Smooth muscle cell of the pulmonary artery (primary cell): ENCODE results near the gene TEX38. TPM values are rescaled to one million over a fixed set of nuclear protein-coding genes. Genes with fewer than 3 reads are reported as not detected.

Experiments
- total RNA-seq: library from RNA; depleted of rRNA; stranded (reverse); fragments of >200 nt; gene quantifications from 2 replicates; pipeline ENCODE4 v1.2.3, GENCODE V29; 2014

The TEX38 gene
- total RNA-seq, result not detected in 2 replicates

DNA sequence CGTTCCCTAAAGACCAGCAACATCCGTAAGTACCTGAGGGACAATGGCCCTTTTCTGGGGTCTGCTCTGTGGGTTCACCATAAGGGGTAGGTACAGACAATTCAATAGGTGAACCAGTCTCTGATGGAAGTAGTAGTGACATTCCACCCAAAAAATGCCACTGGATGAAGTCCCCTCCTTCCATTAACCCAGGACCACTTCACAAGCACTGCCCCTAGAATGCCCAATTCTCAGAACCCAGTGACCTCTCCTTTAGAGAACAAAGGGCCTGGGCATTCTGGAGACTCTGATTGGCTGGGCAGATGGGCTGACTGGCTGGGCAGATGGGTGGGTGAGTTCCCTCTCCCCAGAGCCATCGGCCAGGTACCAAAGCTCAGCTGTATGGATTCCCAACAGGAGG, at the start of gene TEX38:
Gene TEX38 (plus strand): TSS at position 301 of the 400 bp plus-strand sequence. CDS start 81 bp downstream, at position 382.

DNA sequence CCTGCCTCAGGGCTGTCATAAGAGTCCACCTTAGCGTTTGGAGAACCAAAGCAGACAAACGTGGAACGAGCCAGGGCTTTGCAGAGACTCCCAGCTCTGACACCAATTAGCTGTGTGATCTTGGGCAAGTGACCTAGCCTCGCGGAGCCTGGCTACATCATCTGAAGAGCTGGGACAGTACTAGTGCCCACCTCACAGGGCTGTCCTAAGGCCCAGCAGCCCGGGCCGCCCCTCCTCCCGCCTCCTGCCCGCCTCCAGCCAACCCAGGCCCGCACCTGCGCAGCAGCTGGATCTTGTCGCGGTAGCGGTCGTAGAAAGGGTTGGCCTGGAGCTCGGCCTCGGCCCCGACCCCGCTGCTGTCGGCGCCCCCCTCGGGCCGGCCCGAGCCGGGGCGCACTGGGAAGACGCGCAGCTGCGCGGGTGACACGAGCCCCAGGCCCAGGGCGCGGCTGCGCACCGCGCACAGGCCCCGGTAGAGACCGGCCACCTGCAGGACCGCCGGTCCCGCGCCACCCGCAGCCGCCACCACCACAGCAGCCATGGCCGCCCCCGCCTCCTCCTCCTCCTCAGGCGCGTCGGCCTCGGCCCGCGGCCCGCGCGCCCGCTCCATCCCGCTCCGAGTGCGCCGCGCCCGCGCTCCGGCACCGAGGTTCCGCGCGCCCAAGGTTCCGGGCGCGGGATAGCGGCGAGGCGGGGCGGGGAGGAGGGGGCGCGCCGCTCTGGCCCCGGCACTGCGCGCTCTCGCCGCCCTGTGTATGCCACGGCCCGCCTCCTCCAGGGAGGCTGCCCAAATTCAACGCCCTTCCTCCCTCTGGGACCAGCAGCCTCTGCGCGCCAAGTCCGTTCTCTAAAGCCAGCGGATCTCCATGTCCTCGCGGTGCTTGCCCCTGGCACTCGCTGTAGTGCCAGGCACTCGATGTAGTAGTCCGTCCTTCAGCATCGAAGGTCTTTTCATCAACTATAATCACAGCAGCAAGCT, 3.6 kb upstream of the TEX38 start, which contains the start of gene ATPAF1:
Gene ATPAF1 (minus strand): TSS at position 583 of the 979 bp plus-strand sequence. CDS start 42 bp downstream, at position 541.

DNA sequence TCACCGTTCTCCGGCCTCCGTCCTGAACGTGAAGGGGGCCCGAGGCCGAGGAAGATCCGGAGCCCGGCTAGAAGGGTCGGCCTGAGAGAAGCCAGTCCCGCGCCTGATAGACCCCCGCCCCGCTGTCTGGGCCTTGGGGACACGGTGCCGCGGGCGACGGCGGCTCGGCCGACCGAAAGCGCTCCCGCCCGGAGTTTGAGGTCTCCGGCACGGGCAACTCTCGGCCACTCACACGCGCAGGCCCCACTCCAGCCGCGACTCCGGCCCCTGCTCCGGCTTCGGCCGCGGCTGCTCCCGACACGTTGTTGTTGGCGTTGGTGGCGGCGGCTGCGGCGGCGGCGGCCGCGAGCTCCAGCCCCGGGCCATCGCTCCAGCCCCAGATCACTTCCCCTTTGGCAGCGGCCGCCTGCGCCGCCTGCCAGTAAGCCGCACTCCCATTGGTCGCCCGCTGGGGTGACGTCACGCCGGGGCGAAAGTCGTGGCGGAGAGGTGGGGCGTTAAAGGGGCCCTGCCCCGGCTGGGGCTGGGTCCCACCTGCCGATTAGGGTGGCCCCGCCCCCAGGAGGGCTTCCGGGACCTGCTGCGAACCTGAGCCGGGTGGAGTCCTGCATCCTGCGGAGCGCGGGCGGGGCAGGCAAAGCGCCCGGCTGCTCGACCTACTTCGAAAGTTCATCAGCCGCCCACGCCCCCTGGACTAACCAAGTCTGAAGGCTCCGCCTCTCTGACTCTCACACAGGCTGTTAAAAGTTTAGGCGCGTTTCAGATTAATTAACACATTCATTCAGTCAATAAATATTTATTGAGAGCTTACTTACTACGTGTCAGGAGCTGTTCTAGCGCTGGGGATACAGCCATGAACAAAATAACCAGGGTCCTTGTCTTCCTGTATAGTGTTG, 47.3 kb downstream of the TEX38 start, which contains the start of gene EFCAB14:
Gene EFCAB14 (minus strand): TSS at position 388 of the 896 bp plus-strand sequence. CDS start 1,027 bp downstream, outside the sequence.

Other genes starting within 250 kb of the TEX38 start
- not detected in 2 replicates for gene DMBX1, start 182.0 kb upstream of the TEX38 start, total RNA-seq
- not detected in 2 replicates for gene KNCN, start 120.2 kb upstream of the TEX38 start, total RNA-seq
- 18.1 and 20.0 TPM in 2 replicates for gene MKNK1, start 67.6 kb upstream of the TEX38 start, total RNA-seq
- gene MOB3C, start 55.0 kb upstream of the TEX38 start, total RNA-seq, result 12.7 and 13.2 TPM in 2 replicates
- gene ATPAF1, start 3.5 kb upstream of the TEX38 start, total RNA-seq, result 43.4 and 49.7 TPM in 2 replicates
- 52.5 and 69.3 TPM in 2 replicates for gene EFCAB14, start 47.3 kb downstream of the TEX38 start, total RNA-seq
- not detected in 2 replicates for gene CYP4B1, start 127.2 kb downstream of the TEX38 start, total RNA-seq